ENCODE data around the gene CFAP58.

The CFAP58 gene

GRCh38 chr10:104353325-104354048, at the start of gene CFAP58:
TSS of gene CFAP58 (plus strand) at chr10:104353833. CDS start at chr10:104353898, 65 bp downstream.
- DNase-seq (ENCODE audit: insufficient read length, low spot score) (peak; percentile 59), FAIRE-seq (peak; percentile 93)

GRCh38 chr10:104304356-104304745, 49.3 kb upstream of the CFAP58 start:
- DNase-seq (ENCODE audit: insufficient read length, low spot score) (no peak), FAIRE-seq (no peak)

GRCh38 chr10:104304927-104305326, 48.7 kb upstream of the CFAP58 start:
- FAIRE-seq (no peak), DNase-seq (ENCODE audit: insufficient read length, low spot score) (no peak)

- no peak for DNase-seq (ENCODE audit: insufficient read length, low spot score)
- FAIRE-seq = no peak
Measured at GRCh38 chr10:104306897-104307296, 46.7 kb upstream of the CFAP58 start.

- FAIRE-seq = no peak
- no peak for DNase-seq (ENCODE audit: insufficient read length, low spot score)
Measured at GRCh38 chr10:104307576-104308438, 45.8 kb upstream of the CFAP58 start.

- FAIRE-seq = peak; percentile 93
- peak; percentile 61 for DNase-seq (ENCODE audit: insufficient read length, low spot score)
Measured at GRCh38 chr10:104308439-104308903, 45.2 kb upstream of the CFAP58 start.

GRCh38 chr10:104309980-104310978, 43.4 kb upstream of the CFAP58 start:
- DNase-seq (ENCODE audit: insufficient read length, low spot score) (no peak), FAIRE-seq (no peak)

GRCh38 chr10:104311184-104311720, 42.4 kb upstream of the CFAP58 start:
- FAIRE-seq (no peak), DNase-seq (ENCODE audit: insufficient read length, low spot score) (no peak)

- DNase-seq (ENCODE audit: insufficient read length, low spot score) (no peak), FAIRE-seq (no peak)
Measured at GRCh38 chr10:104314591-104315485, 38.8 kb upstream of the CFAP58 start.

- FAIRE-seq = no peak
- no peak for DNase-seq (ENCODE audit: insufficient read length, low spot score)
Measured at GRCh38 chr10:104315486-104315921, 38.1 kb upstream of the CFAP58 start.

GRCh38 chr10:104316321-104317099, 37.1 kb upstream of the CFAP58 start:
- FAIRE-seq (no peak), DNase-seq (ENCODE audit: insufficient read length, low spot score) (no peak)

GRCh38 chr10:104317269-104317710, 36.3 kb upstream of the CFAP58 start:
- DNase-seq (ENCODE audit: insufficient read length, low spot score) (no peak), FAIRE-seq (peak; percentile 31)

GRCh38 chr10:104317726-104318299, 35.8 kb upstream of the CFAP58 start:
- DNase-seq (ENCODE audit: insufficient read length, low spot score) (no peak), FAIRE-seq (no peak)

- no peak for FAIRE-seq
- DNase-seq (ENCODE audit: insufficient read length, low spot score) = no peak
Measured at GRCh38 chr10:104318326-104318725, 35.3 kb upstream of the CFAP58 start.

- DNase-seq (ENCODE audit: insufficient read length, low spot score) (no peak), FAIRE-seq (no peak)
Measured at GRCh38 chr10:104318810-104319741, 34.6 kb upstream of the CFAP58 start.

- FAIRE-seq (no peak), DNase-seq (ENCODE audit: insufficient read length, low spot score) (no peak)
Measured at GRCh38 chr10:104321226-104321625, 32.4 kb upstream of the CFAP58 start.
